Panc1 (cell line): ENCODE measurements around the gene ZNF326.
"Not testable (repeated sequence)": the region's sequence is repeated elsewhere in the genome, so short reads cannot be mapped to it uniquely, and the experiment has no call there.

Experiments used
- CTCF ChIP-seq: fragments of 450-650 bp; IDR thresholded peaks from 2 replicates; pipeline ENCODE4 v1.5.1; 2017; ENCODE audit warnings: mild to moderate bottlenecking
- POLR2AphosphoS5 ChIP-seq: IDR thresholded peaks from 2 replicates; pipeline ENCODE4 v1.6.1; 2012; ENCODE audit warnings: mild to moderate bottlenecking, low read depth, low read length, moderate library complexity
- REST ChIP-seq, 2 experiments: IDR thresholded peaks; 2 replicates each; pipeline ENCODE4 v1.6.1; 2011 to 2012; ENCODE audit warnings: low read depth in 2 of 2, control low read depth in 1 of 2, low read length in 1 of 2, mild to moderate bottlenecking in 1 of 2, moderate library complexity in 1 of 2; ENCODE audit not compliant: insufficient read depth in 1 of 2
- SIN3A ChIP-seq: IDR thresholded peaks from 2 replicates; pipeline ENCODE4 v1.6.1; 2012; ENCODE audit warnings: low read depth, mild to moderate bottlenecking, low read length, moderate library complexity, borderline replicate concordance; ENCODE audit not compliant: insufficient read depth
- TCF7L2 ChIP-seq: IDR thresholded peaks from 2 replicates; pipeline ENCODE4 v1.6.1; 2011; ENCODE audit warnings: mild to moderate bottlenecking, low read depth, low read length, inconsistent platforms

- TF ChIP-seq REST (IDR thresholded peaks at IDR 0.05; ENCODE audit: insufficient read depth in 1 of 2, low read depth in 2 of 2, low read length in 1 of 2); CTCF; POLR2AphosphoS5; SIN3A; TCF7L2: not testable (repeated sequence)
Observed at GRCh38 chr1:89997152-89997551, 2.2 kb downstream of the ZNF326 start.
